NCI-H526 (cell line): ENCODE measurements around the gene ESPL1.

Experiments used
- DNase-seq, 2 experiments: peaks; one replicate each; lab custom pipeline; 2025; lab: John Stamatoyannopoulos, UW

The ESPL1 gene

DNA sequence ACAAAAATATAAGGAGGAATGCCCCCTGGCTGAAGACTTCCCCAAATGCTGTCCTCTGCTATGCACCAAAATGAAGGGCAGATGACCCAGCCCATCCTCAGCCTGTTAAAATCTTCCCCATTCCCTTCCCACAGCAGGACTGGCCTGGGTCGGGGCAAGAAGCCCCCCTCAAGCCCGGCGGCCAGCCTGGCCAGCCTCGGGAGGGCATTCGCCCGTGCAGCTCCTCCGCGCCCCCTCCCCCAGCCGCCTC is 36.5 kb upstream of the ESPL1 start:
- no peak for DNase-seq

DNA sequence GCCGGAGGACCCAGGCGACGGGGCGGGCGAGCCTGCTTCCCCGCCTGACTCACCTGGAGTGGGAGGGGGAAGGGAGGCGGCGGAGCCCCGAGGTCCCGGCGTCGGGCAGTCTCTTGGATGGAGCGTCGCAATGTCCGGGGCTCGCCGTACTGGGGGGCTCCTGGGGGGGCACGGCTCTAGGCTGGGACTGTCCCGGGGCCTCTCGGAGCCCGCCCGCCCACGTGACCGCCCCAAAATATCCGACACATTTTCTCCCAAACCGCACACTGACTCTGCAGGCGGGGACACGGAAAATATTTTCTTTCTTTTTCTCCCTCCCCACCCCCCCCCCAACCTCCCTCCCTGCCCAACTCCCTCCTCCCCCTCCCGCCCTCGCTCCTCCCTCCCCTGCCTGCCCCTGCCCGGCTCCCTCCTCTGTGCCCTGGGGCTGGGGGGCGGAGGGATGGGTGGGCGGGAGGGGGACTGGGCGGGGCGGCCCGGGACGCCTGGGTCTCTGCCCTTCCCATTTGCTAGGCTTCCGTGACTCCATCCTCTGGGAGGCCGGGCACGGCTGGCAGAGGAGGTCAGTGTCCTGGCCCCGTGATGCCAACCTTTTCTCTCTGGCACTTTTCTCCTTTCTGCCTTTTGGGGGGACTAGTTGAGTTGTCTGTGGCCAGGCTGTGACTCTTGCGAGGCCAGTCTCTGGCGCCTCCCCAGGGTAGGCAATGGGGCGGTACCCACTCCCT is 36.0 kb upstream of the ESPL1 start, which contains the start of gene RARG:
Gene RARG, minus strand, starts transcription at position 289 of the 725 bp plus-strand sequence. CDS start 4,664 bp downstream, outside the sequence.
- DNase-seq, result peak in 1 of 2 experiments; percentile 59

DNA sequence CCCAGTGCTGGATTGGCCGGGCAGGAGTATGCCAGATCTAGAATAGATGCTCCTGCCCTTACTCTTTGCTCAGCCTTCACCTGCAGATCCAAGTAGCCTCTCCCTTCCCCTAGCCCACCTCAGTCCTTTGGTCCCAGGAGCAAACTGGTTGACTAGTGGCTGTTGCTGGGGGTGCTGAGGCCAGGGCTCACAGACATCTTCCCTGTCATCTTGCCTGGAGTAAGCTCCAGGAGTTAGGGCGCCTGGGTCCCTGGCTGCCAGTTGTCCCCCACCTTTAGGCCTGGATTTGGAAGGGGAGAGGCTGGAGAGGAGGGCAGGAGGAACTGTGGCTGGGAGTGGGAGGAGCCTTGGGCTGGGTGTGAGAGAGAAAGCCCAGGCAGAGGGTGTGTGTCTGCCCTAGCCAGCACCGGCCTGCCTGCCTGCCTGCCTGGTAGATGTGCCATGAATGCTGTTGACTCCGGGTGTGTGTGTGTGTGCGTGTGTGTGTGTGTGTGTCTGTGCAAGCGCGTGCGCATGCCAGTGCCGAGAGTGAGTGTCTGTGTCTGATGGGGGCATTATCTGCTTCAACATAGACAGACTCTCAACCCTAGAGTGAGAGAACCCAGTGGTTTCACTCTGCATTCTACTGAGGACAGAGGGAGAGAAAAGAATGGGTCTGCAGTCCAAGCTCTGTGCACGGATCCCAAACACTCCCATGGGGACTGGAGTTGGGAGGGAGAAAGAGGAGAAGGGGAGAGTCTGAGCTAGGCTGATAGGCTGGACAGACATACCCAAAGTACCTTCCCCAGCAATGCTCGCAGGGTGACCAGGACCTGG is 35.2 kb upstream of the ESPL1 start:
- DNase-seq, result peak; percentile 43 to 64

GRCh38 chr12:53233671-53234121 is 34.4 kb upstream of the ESPL1 start:
- DNase-seq, result no peak

GRCh38 chr12:53234271-53234914 is 33.7 kb upstream of the ESPL1 start:
- peak in 1 of 2 experiments; percentile 24 for DNase-seq

DNA sequence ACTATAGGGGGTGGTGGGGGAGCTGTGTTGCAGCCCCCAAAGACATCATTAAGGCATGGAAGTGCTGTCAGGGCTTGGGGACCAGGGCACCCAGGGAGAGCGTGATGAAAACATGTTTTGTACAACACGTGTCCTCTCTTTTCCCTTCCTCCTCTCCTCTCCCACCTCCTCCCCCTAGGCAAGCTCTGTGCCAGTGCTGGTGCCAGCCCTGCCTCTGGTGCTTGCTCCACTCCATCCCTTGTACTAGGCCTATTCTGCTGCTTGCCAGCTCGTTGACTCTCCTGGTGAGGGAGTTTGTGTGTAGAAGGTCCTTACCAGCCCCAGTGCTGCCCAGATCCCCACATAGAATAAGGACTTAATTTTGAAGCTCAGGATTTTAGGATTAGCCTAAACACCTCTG is 32.9 kb upstream of the ESPL1 start:
- no peak for DNase-seq

- no peak for DNase-seq
Observed at GRCh38 chr12:53235742-53236442, 32.2 kb upstream of the ESPL1 start.

DNA sequence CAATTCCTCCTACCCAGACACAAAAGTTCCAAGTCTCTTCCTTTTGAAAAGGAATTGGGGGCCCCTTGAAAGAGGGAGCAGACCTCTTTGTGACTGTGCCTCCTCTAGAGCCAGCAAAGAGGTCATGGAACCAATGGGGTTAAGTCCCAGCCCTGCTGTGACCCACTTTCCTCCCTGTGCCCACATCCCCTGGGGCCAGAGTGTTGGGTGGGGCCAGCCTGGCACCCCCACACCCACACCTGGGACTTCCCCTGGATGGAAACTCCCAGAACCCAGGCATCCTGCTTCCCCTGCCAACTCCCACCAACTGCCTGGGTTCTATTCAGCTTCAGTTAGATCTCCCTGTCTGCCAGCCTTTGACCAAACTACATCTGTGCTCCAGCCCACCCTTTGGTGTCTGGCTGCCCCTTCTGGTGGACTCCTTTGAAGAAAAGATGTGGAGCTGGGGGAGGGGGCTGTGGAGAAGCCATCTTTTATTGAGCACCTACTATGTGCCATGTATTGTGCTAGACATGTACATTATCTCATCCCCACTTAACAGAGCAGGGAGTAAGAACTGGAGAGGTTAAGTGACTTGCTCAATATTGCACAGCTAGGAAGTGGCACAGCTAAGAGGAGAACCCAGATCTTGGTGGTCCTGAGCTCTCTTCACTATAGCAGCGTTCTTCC is 31.5 kb upstream of the ESPL1 start:
- DNase-seq, result no peak

DNA sequence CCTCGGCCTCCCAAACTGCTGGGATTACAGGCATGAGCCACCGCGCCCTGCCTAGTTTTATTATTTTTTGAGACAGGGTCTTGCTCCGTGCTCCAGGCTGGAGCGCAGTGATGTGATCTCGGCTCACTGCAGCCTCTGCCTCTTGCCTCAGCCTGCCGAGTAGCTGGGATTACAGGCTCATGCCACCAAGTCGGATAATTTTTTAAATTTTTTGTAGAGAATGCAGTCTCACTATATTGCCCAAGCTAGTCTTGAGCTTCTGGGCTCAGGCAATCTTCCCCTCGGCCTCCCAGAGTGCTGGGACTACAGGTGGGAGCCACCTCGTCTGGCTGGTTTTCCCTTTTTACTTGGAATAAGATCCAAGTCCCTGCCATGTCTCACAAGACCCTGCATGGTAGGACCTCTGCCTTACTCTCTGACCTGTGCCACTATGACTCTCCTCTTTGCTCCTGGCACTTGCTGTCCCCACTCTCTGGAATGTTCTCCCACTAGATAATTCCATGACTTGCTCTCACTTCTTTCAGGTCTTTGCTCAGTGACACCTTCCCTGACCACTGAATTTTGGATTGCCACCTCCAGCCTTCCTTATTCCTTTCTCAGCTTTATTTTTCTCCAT is 28.3 kb upstream of the ESPL1 start:
- no peak for DNase-seq

- DNase-seq, result no peak
Observed at GRCh38 chr12:53241623-53242412, 26.3 kb upstream of the ESPL1 start.

GRCh38 chr12:53244337-53244736 is 23.8 kb upstream of the ESPL1 start:
- DNase-seq, result no peak

- DNase-seq, result no peak
Observed at GRCh38 chr12:53245286-53245685, 22.8 kb upstream of the ESPL1 start.

DNA sequence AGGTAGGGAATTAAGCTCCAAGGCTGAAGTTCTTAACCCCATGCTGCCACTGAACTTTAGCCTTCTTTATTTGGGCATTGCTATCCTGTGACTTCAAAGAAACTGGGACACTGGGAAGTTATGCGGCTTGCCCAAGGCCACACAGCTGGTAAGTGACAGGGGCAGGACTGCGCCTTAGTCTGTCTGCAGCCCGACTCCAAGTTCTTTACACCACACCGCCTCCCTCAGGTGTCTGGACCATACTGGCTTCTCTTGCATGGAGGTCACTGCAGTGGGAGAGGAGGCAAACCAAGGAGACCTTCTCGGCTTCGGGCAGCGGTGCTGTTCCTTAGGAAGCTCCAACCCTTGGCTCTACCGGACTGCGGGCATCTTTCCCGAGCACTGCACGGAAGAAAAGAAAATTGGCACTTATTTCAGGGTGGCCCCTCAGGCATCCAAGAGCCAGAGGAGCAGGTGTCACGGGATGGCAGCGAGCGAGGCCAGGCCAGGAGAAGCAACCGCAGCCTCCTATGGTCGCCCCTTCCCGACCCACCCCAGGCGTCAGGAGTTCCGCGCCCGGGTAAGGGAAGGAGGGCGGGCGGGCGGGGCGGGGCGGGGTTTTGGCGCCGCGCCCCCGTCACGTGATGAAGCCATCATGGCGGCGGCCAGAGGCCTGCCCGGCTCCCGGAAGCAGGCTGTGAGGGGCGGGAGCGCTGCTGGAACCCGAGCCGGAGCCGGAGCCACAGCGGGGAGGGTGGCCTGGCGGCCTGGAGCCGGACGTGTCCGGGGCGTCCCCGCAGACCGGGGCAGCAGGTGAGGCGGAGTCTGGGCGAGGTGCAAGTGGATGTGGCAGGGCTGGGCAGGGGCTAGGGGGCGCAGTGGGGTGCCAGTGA is 16.4 kb upstream of the ESPL1 start:
- DNase-seq, result peak; percentile 33 to 81

GRCh38 chr12:53252349-53252916 is 15.7 kb upstream of the ESPL1 start:
- DNase-seq, result peak in 1 of 2 experiments; percentile 45

GRCh38 chr12:53253298-53253697 is 14.8 kb upstream of the ESPL1 start:
- DNase-seq, result no peak

GRCh38 chr12:53254816-53255545 is 13.1 kb upstream of the ESPL1 start:
- no peak for DNase-seq

DNA sequence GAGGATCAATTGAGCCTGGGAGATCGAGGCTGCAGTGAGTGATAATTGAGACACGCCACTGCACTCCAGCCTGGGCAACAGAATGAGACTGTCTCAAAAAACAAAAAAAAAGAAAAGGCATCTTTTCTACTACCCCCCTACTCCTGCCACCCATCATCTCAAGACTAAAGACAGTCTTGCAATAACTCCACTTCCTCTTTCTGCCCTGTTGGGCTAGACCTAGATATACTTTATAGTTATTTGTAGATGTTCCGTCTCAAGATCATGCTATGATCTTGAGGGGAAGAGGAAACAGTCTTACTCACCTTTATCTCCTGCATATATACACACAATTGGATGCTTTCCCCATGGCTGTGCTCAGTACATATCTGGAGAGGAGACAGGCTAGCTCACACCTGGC is 12.1 kb upstream of the ESPL1 start:
- DNase-seq, result no peak
